HG02943 (cell line): Measurements from ENCODE around the gene AKAP12.
"Not testable (repeated sequence)": the region's sequence is repeated elsewhere in the genome, so short reads cannot be mapped to it uniquely, and the experiment has no call there.

Source experiments
- ATAC-seq: cut with Tn5 transposase; IDR thresholded peaks from one replicate; pipeline ENCODE4 v1.9.1; 2021; ENCODE audit warnings: mild to moderate bottlenecking, low read depth, moderate library complexity; ENCODE audit not compliant: unreplicated experiment

AKAP12 gene

GRCh38 chr6:151376440-151376839 lies 136.7 kb downstream of the AKAP12 start:
- no peak for ATAC-seq

GRCh38 chr6:151377095-151377494 lies 137.3 kb downstream of the AKAP12 start:
- ATAC-seq = no peak

GRCh38 chr6:151379933-151380847 lies 140.4 kb downstream of the AKAP12 start:
- no peak for ATAC-seq

DNA sequence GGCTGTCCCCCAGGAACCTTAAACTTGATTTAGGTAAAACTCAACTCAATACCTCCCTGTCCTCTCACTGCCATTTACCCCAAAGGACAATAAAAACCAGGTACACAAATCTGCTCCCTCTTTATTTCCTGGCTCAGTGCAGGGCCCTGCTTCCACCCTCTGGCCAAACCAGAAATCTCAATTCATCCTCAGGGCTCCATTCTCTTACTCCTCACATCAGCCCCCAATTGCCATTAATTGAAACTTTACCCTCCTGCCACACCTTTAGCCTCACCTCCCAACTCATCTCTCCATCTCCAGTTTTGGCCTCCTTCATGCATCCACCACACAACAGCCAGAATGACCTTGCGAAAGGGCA lies 141.1 kb downstream of the AKAP12 start:
- ATAC-seq = no peak

DNA sequence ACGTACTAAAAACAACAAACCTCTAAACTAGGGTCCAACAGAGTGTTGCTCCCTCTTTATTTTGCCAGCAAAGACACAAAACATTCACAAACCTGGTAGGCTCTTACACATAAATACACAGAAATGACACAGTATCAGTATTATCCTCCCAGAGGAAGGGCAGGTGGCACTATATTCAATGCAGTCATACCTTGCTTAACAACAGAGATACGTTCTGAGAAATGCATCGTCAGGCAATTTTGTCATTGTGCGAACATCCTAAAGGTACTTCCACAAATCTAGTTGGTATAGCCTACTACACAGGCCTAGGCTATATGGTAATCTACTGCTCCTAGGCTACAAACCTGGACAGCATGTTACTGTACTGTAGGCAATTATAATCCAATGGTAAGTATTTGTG lies 142.0 kb downstream of the AKAP12 start:
- no peak for ATAC-seq

- ATAC-seq = not testable (repeated sequence)
Observed at GRCh38 chr6:151382631-151383030, 142.9 kb downstream of the AKAP12 start.

DNA sequence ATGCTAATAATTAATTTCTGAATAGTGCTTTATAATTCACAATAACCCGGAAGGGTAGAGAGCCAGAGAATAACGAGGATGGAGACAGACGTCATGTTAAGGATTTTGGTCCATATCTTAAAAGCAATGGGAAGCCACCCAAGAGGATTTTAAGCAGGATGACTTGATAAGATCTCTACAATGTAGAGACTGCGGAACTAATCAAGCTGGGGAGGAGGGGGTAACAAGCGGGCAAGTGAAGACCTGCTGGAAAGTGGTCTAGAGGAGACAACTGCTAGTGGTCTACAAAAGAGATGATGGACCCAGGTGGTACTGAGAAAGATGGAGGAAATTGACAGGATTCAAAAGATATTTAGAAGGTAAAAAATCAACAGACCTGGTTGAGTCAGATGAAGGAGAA lies 144.4 kb downstream of the AKAP12 start:
- ATAC-seq = no peak

- ATAC-seq = no peak
Observed at GRCh38 chr6:151385177-151385576, 145.4 kb downstream of the AKAP12 start.

- no peak for ATAC-seq
Observed at GRCh38 chr6:151387175-151387970, 147.6 kb downstream of the AKAP12 start.

GRCh38 chr6:151388236-151388635 lies 148.5 kb downstream of the AKAP12 start:
- no peak for ATAC-seq

DNA sequence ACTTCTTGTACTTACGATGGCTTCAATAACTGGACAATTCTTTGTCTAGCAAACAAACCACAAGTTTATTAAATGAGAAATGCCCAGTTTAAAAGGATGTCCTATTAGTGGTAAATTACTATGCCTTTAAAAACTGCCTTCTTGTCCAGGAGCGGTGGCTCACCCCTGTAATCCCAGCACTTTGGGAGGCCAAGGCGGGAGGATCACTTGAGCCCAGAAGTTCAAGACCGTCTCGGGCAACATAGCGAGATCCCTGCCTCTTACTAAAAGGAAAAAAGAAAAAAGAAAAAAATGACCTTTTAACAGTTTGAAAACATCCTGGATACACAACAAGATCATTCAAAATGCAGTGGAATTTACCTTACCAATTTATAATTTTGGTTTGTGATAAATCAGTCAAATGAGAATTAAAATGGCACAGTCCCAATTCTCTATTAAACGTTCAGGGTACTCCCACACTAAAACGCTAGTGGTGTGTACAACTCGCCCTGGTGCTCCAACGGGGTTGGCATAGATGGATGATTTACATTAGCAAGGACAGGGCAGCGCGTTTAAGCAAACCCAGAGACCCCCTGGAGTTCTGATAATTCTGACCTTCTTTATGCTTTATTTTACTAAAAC lies 149.3 kb downstream of the AKAP12 start:
- ATAC-seq = no peak

DNA sequence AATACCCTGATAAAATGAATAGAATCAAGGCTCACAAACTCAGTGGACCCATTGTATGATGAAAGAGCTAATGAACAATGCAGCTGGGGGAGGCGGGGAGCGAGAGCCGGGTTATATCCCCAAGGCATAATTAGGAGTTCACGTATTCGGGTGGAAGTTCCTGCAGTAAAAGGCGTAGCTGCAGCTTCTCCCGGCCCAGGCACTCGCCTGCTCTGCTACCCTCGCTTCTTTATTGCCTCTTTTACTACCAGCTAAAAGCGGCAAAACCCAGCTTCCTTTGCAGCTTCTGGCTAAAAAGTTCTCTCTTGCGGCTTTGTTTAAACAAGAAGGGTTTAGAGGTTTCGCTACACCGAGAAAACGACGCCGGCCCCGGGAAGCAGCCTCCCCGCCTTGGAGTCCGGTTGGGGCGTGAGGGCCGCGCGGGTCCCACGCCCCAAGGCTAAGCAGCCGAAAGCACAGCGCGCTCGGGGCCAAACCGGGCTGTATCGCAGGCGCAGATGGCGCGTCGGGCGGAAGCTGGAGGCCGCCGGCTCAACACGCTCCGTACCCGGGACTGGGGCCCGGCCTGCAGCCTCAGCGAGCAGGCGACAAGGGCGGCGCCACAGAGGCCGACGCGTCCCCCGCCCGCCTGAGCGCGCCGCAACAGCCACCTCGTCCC lies 150.0 kb downstream of the AKAP12 start:
- peak; percentile 52 for ATAC-seq

GRCh38 chr6:151390276-151390850 lies 150.6 kb downstream of the AKAP12 start:
- peak; percentile 75 for ATAC-seq

DNA sequence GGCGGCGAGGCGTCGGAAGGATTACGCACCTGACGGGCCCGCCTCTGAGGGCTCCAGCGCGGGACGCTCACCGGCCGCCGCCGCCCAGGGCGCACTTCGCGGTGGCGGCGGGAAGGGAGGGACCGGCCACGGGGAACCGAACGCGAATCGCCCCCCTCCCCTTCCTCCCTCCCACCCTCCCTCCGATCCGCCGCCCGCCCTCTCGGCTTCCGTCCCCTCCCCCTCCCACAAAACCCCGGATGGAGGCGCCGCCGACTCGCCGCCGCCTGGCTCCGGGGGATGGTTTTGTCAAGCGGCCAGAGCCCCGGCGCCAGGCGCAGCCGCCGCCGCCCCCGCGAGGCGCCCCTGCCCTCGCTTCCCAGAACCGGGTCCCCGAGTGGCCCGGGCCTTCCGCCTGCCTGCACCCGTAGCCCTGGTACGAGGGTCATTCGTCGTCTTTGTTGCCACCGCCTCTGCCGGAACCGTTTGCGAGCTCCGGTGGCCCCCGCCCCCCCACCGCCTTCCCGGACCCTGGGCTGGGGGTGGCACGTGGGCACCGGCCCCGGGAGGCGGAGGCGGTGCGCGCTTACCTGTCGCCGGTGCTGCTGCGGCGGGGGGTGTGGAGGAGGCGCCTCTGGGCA lies 151.2 kb downstream of the AKAP12 start:
- ATAC-seq = peak; percentile 15

DNA sequence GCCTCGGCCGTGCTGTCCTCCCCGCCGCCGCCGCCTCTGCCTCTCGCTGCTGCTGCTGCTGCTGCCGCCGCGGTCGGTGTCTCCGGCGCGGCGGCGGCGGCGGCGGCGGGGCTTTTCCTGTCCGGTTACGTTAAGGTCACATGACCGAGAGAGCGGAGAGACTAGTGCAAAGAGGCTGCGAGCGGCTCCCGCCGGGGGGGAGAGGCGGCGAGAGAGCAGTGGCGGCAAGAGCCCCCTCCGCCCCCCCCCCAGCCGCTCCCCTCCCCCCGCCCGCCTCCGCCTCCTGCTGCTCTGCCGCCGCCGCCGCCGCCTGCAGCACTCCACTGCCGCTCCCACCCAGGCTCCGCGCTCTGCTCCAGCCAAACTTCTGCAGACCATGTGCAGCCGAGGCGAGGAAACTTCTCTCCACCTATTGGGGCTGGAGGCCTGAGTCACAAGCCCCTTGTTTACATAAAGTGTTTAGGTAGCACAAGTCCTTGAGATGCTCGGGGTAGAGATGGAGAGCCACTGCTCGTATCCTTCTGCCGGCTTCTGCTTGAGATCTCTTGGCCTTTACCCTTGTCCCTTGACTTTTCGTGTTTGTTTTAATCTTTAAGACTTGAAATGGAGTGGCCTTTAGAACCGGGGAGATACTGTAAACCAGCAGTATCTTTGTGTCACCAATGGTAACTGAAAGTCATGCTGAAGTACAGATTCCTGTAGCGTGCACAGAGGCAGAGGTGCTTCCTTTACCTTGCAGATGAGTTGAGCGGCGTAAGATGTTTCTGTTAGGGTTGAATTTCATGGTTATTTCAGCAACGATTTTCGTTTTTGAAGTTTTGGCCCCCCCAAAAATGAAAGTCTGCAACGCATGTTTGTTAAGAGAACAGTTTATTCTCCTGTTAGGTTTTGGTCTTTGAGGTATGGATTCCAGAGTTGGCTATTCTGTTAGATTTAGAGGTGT lies 152.0 kb downstream of the AKAP12 start, which contains the start of gene ZBTB2:
Gene ZBTB2 (minus strand): TSS at position 89 of the 943 bp plus-strand sequence. CDS start 17,922 bp downstream, outside the sequence.
- ATAC-seq = no peak

GRCh38 chr6:151392427-151392826 lies 152.7 kb downstream of the AKAP12 start:
- ATAC-seq = no peak

DNA sequence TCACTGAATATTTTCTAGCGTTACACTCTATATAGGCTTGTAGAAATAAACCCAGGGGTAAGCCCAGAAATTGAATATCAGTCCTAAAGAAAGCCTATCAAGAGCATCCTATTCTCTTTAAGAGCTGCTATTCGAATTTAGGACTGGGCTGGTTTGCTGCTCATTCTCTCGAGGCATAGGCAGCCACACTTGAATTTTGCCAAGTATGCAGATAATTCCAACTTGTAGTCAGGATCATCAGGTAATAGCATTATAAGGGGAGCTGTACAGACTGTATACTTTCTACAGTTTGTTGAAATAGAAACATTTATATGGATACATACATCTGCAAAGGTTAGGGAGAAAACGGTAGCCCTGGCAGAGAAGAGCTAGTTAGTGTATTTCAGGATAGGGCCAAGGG lies 153.6 kb downstream of the AKAP12 start:
- ATAC-seq = no peak

GRCh38 chr6:151399679-151400078 lies 159.9 kb downstream of the AKAP12 start:
- ATAC-seq = no peak

GRCh38 chr6:151400473-151400872 lies 160.7 kb downstream of the AKAP12 start:
- ATAC-seq = no peak
